Left cardiac atrium (tissue), 4 donors: ENCODE data around the gene BACH2. TPM values are rescaled to one million over a fixed set of nuclear protein-coding genes. Genes with fewer than 3 reads are reported as not detected.
"Not testable (repeated sequence)": the region's sequence is repeated elsewhere in the genome, so short reads cannot be mapped to it uniquely, and the experiment has no call there.

Experiments
- ATAC-seq, 2 donors: fragments of 200-7000 bp; cut with Tn5 transposase; one replicate each; pipeline ENCODE4 v1.9.1; 2020; ENCODE audit warnings: mild to moderate bottlenecking in 2 of 2, moderate library complexity in 2 of 2
- DNase-seq: peaks from one replicate; pipeline ENCODE4 v3.0.0-alpha.2; 2020
- intact Hi-C, 2 donors: fragments of 100-400 bp; cut with DNase I; formaldehyde crosslinking; loops; one replicate each; pipeline versions ENCODE4 v1.14.1 to v1.15.1; 2022 to 2023
- total RNA-seq, 2 donors: library from RNA; stranded (reverse); fragmentation: NEBNext Ultra II Directional; extraction: Animal tissue kit (Norgen Biotek cat#: 25700); gene quantifications; one replicate each; pipeline ENCODE4 v1.2.1, GENCODE V29; 2021
- donor health status: DM: no; HTN: yes; CAD: no.
- donor health status: DM: no; HTN: yes; CAD: no; lungs with severe emphysema.
- donor health status: DM: yes; HTN: yes; CAD: no.
- donor health status: Dilated cardiomyopathy.

BACH2 gene
- total RNA-seq, 2 donors from 2014 or later, result 2.0 to 2.5 TPM

- intact Hi-C loops, result no loop called here
- DNase-seq (no peak), ATAC-seq (no peak)
Observed at GRCh38 chr6:90123831-90124230, 172.8 kb downstream of the BACH2 start.

- intact Hi-C loops, result no loop called here
- peak in 1 of 2 donors; percentile 88 for ATAC-seq
- DNase-seq, result no peak
Observed at GRCh38 chr6:90121982-90122381, 174.7 kb downstream of the BACH2 start.

DNA sequence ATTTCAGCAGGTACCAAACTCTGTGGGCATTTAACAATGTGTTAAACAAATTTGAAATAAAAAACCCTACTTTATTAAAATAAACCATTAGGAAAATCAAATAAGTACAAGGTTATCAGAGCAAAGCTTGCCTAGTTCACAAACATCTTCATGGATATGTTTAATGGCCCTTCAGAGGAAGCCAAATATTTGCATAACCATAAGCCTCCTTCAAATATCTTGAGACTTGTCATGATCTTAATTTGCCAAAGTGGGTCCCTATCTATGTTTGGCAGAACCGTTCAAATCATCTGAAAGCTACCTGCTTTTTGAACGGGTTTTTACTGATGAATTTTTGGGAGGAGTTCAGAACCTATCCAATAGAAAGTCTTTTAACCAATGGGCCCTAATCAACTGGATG is 176.3 kb downstream of the BACH2 start:
- intact Hi-C loops, result no loop called here
- DNase-seq (no peak), ATAC-seq (no peak)

DNA sequence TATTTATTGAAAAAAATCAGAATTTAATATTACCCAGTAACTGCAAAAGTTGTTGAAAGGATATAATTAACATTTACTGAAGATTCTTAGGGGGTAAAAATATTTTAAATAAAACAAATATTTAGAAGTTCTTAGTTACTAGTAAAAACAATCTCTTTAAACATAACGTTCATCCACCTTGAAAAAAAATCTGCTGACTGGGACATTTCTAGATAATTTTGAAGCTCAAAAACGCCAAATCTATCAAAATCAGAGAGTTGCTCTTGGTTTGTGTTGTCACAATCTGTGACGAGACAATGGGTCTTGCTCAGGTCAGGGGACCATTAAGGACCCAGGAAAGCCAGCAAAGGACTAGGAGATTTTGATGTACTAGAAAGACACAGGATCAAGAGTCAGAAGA is 177.0 kb downstream of the BACH2 start:
- DNase-seq (no peak), ATAC-seq (no peak)
- intact Hi-C loops, result no loop called here

DNA sequence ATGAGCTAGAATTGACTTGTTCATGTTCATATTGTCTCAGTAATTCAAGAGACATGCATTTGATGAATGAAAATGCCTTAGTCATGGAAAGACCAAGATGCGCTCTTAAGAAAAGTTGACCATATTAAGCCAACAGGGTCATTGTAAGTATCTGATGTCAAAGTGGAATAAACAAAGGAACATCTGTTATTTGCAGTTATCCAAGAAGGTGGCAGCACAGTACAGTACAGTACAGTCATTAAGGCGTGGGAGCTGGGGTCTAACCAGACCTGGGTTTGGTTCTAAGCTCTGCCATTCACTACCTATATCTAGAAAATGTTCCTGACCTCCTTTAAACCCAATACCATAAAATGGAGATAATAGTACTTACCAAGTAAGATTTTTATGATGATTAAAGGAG is 178.1 kb downstream of the BACH2 start:
- ATAC-seq, result no peak
- intact Hi-C loops, result no loop called here
- DNase-seq, result no peak

GRCh38 chr6:90118069-90118468 is 178.6 kb downstream of the BACH2 start:
- ATAC-seq, result no peak
- intact Hi-C loops, result no loop called here
- no peak for DNase-seq

DNA sequence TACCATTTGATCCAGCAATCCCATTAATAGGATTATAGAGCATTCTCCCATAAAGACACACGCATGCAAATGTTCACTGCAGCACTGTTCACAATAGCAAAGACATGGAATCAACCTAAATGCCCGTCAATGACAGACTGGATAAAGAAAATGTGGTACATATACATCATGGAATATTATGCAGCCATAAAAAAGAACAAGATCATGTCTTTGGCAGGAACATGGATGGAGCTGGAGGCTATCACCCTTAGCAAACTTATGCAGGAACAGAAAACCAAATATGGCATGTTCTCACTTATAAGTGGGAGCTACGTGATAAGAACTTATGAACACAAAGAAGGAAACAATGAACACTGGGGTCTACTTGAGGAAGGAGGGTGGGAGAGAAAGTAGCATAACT is 180.5 kb downstream of the BACH2 start:
- DNase-seq, intact Hi-C loops, ATAC-seq: not testable (repeated sequence)

DNA sequence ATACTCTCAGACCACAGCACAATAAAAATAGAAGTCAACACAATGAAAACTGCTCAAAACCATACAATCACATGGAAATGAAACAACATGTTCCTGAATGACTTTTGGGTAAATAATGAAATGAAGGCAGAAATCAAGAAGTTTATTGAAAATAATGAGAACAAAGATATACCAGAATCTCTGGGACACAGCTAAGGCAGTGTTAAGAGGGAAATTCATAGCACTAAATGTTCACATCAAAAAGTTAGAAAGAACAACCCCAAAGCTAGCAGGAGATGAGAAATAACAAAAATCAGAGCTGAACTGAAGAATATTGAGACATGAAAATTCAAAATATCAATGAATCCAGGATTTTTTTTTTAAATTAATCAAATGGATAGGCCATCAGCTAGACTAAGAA is 183.3 kb downstream of the BACH2 start:
- intact Hi-C loops, result no loop called here
- ATAC-seq, result no peak
- DNase-seq, result no peak

GRCh38 chr6:90111387-90111786 is 185.3 kb downstream of the BACH2 start:
- intact Hi-C loops, result no loop called here
- no peak for DNase-seq
- no peak for ATAC-seq

- intact Hi-C loops, result no loop called here
- DNase-seq, result no peak
- no peak for ATAC-seq
Observed at GRCh38 chr6:90110971-90111370, 185.7 kb downstream of the BACH2 start.

DNA sequence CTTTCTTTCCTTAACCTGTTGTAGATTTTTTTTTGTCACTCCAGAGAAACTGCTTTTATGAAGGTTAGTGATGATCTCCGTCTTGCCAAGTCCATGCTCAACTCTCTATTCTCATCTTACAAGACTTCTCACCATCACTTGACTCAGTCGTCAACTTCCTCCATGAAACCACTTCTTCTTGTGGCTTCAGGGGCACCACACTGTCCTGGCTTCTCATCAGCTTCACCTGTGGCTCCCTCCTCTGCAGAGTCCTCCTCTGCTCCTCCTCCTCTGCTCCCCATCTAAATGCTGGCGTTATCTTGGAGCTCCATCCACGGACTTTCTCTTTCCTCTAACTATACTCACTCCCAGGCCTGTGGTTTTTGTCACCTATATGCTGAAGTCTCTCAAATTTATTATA is 187.5 kb downstream of the BACH2 start:
- intact Hi-C loops, result loop anchor here in 1 of 2 donors (10.0 kb wide), 1 partner anchor 134 kb away; no protein-coding TSS in a partner anchor
- ATAC-seq, result no peak
- DNase-seq, result no peak

GRCh38 chr6:90107771-90108282 is 188.8 kb downstream of the BACH2 start:
- no peak for ATAC-seq
- intact Hi-C loops, result loop anchor here in 1 of 2 donors (10.0 kb wide), 1 partner anchor 133 kb away; no protein-coding TSS in a partner anchor

GRCh38 chr6:90107371-90107770 is 189.3 kb downstream of the BACH2 start:
- intact Hi-C loops, result loop anchor here in 1 of 2 donors (10.0 kb wide), 1 partner anchor 133 kb away; no protein-coding TSS in a partner anchor
- no peak for DNase-seq
- ATAC-seq, result no peak

More at GRCh38 chr6:90107771-90108282, 188.8 kb downstream of the BACH2 start:
- no peak for DNase-seq

DNA sequence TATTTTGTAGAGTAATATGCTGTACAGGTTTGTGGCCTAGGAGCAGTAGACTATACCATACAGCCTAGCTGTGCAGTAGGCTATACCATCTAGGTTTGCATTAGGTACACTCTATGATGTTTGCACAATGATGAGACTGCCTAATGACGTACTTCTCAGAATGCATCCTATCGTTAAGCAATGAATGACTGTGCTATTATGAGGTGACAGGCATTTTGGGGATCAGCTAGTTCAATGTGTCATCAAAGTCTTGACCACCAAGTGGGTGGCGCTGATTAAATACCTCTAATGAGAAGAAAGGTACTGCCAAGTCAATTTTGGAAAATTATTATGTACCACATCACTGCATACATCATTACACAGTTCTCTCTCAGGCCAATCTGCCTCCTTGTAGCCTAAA is 190.2 kb downstream of the BACH2 start:
- intact Hi-C loops, result loop anchor here in 1 of 2 donors (10.0 kb wide), 1 partner anchor 132 kb away; no protein-coding TSS in a partner anchor
- DNase-seq, result no peak

DNA sequence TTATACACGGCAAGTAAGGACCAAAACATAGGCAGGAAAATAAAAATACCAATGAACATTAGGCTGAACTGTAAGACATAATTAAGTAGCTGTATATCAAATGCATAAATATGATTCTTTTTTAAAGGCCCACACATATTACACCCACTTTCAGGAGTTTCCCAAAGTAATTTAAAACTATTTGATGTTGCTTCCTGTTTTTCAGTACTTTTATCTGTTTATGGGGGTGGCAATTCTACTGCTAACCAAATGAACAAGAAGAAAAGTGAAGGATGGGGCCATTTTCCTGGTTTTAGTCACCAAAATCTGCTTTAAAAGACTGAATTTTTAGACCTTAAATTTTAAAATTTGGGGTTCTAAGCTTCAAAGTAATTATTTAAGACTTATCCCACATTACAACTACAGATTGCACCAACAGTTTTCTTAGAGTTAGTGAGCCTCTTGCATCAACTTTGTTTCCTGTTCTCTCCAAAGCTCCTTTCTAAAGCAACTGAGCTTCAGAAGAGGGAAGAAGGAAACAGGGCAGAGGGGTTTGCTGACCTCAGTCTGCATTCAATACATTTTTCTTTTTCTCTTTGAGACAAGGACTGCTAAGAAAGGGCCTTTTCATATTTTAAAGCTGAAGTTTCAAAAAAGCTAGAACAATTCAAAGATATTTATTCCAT is 191.0 kb downstream of the BACH2 start:
- ATAC-seq (no peak), DNase-seq (no peak)
- intact Hi-C loops, result loop anchor here in 1 of 2 donors (10.0 kb wide), 1 partner anchor 131 kb away; no protein-coding TSS in a partner anchor

More for the DNA sequence above, 190.2 kb downstream of the BACH2 start:
- ATAC-seq, result no peak

- intact Hi-C loops, result loop anchor here in 1 of 2 donors (10.0 kb wide), 1 partner anchor 128 kb away; no protein-coding TSS in a partner anchor
- no peak for ATAC-seq
- DNase-seq, result no peak
Observed at GRCh38 chr6:90103056-90103800, 193.4 kb downstream of the BACH2 start.

GRCh38 chr6:90101403-90101802 is 195.2 kb downstream of the BACH2 start:
- intact Hi-C loops, result loop anchor here in 1 of 2 donors (10.0 kb wide), 1 partner anchor 127 kb away; no protein-coding TSS in a partner anchor
- DNase-seq (no peak), ATAC-seq (no peak)

DNA sequence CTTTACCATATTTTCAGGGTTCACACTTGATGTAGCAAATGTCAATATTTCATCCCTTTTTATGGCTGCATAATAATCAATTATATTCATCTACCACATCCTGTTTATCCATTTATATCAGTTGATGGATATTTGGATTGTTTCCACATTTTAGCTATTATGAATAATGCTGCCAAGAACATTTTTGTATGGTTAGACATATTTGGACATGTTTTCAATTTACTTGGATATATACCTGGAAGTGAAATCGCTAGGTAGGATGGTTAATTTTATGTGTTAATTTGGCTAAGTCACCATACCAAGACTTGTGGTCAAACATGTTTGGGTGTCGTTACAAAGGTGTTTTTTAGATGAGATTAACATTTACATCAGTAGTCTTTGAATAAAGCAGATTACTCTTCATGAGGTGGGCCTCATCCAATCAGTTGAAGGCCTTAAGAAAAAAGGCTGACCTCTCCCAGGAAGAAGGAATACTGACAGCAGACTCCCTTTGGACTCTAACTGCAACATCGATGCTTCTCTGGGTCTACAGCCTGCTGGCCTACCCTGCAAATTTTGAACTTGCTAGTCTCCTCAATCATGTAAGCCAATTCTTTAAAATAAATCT is 196.5 kb downstream of the BACH2 start:
- ATAC-seq, result no peak

DNA sequence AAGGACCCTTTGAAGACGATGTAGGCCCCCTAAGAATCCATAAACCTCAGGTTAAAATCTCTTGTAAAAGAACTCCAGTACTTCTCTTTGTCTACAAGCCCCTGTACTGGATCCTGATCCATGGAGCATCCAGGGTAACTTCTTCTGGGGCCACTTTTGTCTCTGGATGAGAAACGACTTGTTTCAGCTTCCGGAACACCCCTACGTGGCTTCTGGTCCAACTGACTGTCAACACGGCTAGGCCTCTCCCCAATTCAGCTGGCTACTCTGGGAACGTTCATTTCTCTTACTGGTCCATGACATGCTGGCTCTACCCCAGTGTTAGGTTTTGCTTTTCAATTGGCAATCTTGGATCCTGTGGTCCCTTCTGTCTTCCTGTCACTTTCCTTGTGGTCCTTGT is 198.0 kb downstream of the BACH2 start:
- intact Hi-C loops, result no loop called here
- ATAC-seq (peak; percentile 45 to 73), DNase-seq (peak; percentile 38)

More for the DNA sequence above, 196.5 kb downstream of the BACH2 start:
- intact Hi-C loops, result loop anchor here in 1 of 2 donors (10.0 kb wide), 1 partner anchor 125 kb away; no protein-coding TSS in a partner anchor
- DNase-seq, result no peak
